GM12872 (cell line): ENCODE data around the gene SGCD.

ENCODE experiments used
- CTCF ChIP-seq: IDR thresholded peaks from 3 replicates; pipeline ENCODE4 v1.5.1; 2011; ENCODE audit warnings: low read depth, mild to moderate bottlenecking, low read length, moderate library complexity; ENCODE audit not compliant: insufficient read depth

Gene SGCD

GRCh38 chr5:156704139-156704538, 377.2 kb downstream of the SGCD start:
- TF ChIP-seq CTCF = no peak

- TF ChIP-seq CTCF = no peak
Measured at GRCh38 chr5:156706631-156707030, 379.7 kb downstream of the SGCD start.

GRCh38 chr5:156707750-156708149, 380.8 kb downstream of the SGCD start:
- TF ChIP-seq CTCF = no peak

- no peak for TF ChIP-seq CTCF
Measured at GRCh38 chr5:156715287-156715686, 388.3 kb downstream of the SGCD start.

- no peak for TF ChIP-seq CTCF
Measured at GRCh38 chr5:156716591-156717380, 389.8 kb downstream of the SGCD start.

GRCh38 chr5:156718985-156719384, 392.0 kb downstream of the SGCD start:
- 0 out of 3 replicates have a peak, but pooled peaks have one; percentile 9 for TF ChIP-seq CTCF

GRCh38 chr5:156722358-156722757, 395.4 kb downstream of the SGCD start:
- no peak for TF ChIP-seq CTCF
